Motor neuron (in vitro differentiated cells): ENCODE data around the gene UBE2E2. TPM values are rescaled to one million over a fixed set of nuclear protein-coding genes. Genes with fewer than 3 reads are reported as not detected.
"Not testable (repeated sequence)": the region's sequence is repeated elsewhere in the genome, so short reads cannot be mapped to it uniquely, and the experiment has no call there.

Source experiments
- ATAC-seq, 8 experiments: fragments of 200-7000 bp; cut with Tn5 transposase; replicated peaks in 6 of 8; 2 replicates each; pipeline ENCODE4 v1.8.0; 2021; ENCODE audit warnings: mild to moderate bottlenecking in 8 of 8, moderate library complexity in 8 of 8
- H3K27ac ChIP-seq, 2 donors: fragments of 250-450 bp; sonication (Bioruptor Pico); 2 replicates each; pipeline ENCODE4 v1.9.0; 2021; ENCODE audit warnings: antibody characterized with exemption in 2 of 2, mild to moderate bottlenecking in 2 of 2, moderate library complexity in 1 of 2
- H3K4me1 ChIP-seq, 2 donors: fragments of 250-450 bp; sonication (Bioruptor Pico); replicated peaks in 1 of 2; 2 replicates each; pipeline ENCODE4 v1.6.1; 2021; ENCODE audit warnings: antibody characterized with exemption in 2 of 2, mild to moderate bottlenecking in 2 of 2, moderate library complexity in 1 of 2
- H3K4me3 ChIP-seq, 5 donors: fragments of 250-450 bp; sonication (Bioruptor Pico); 2 replicates each; pipeline ENCODE4 v1.9.0; 2021; ENCODE audit warnings: antibody characterized with exemption in 5 of 5, mild to moderate bottlenecking in 5 of 5, moderate library complexity in 4 of 5
- WGBS, 10 experiments: fragments of 450-650 bp; shearing (Covaris generic); methylation state at CpG; one replicate each; pipeline ENCODE4 v1.0.0; 2022; 5-methylcytosine and 5-hydroxymethylcytosine counted together
- in situ Hi-C, 9 experiments: fragments of 400-800 bp; cut with MboI; loops; one replicate each; pipeline ENCODE4 v1.15.0; 2021; ENCODE audit warnings: low sequenced_read_pairs in 9 of 9, low pct_unique_long_range_greater_than_20kb in 2 of 9; ENCODE audit not compliant: unreplicated experiment in 9 of 9
- total RNA-seq, 8 experiments: library from RNA; unstranded; fragments of 300-600 nt; gene quantifications; 2 replicates each; pipeline versions ENCODE4 v1.2.3 to v1.2.4, GENCODE V29; 2022

The UBE2E2 gene
- total RNA-seq, 8 experiments from 2014 or later = 21.8 to 56.8 (median 46.5) TPM

- ATAC-seq, in situ Hi-C loops, H3K4me1 ChIP-seq, H3K4me3 ChIP-seq, H3K27ac ChIP-seq: not testable (repeated sequence)
- 93 to 100% (median 100%) methylated on average over 1 to 4 of the region's 4 CpGs; no CpG with 5 or more reads in 3 of the 10 experiments for whole genome bisulfite sequencing, 10 experiments
These were observed 133.7 kb downstream of the UBE2E2 start for GRCh38 chr3:23336853-23337252.

GRCh38 chr3:23341147-23341838, 138.2 kb downstream of the UBE2E2 start:
- 0 to 100% (median 60%) methylated on average over 1 of the region's 1 CpG; no CpG with 5 or more reads in 1 of the 10 experiments for WGBS, 10 experiments
- no peaks in the 10 kb centered on the region for H3K4me1 ChIP-seq
- no peak overlapping the region for H3K4me3 ChIP-seq
- ATAC-seq = no peak
- H3K27ac ChIP-seq = no peak overlapping the region
- in situ Hi-C loops = no loop called here

DNA sequence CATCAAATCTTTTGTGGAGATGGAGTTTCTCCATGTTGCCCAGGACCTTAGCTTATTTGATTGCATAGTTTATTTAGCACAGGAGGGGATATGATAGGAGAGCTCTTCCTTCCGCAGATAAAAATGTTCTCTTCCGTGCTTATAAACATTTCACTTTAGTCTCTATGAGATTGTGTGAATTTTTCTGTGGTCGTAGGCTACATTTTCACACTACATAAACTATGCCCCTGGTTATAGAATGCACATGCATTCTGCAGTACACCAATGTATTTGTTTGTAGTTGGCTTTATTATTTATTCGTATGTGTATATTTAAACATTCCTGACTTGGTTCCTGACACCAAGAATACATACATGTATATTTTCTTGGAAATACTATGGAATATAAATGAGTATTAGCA, 139.2 kb downstream of the UBE2E2 start:
- peak in 1 of 8 experiments; percentile 82 for ATAC-seq
- in situ Hi-C loops = no loop called here
- H3K27ac ChIP-seq = no peak overlapping the region
- 25 to 97% (median 88%) methylated on average over 1 to 4 of the region's 4 CpGs; no CpG with 5 or more reads in 3 of the 10 experiments for WGBS, 10 experiments
- H3K4me1 ChIP-seq = no peaks in the 10 kb centered on the region
- H3K4me3 ChIP-seq = no peak overlapping the region

- no peak for ATAC-seq
These were observed 140.4 kb downstream of the UBE2E2 start for GRCh38 chr3:23343509-23343908.

GRCh38 chr3:23344886-23345285, 141.8 kb downstream of the UBE2E2 start:
- Histone ChIP-seq H3K4me1 (no peaks in the 10 kb centered on the region), H3K4me3 (no peak overlapping the region), H3K27ac (no peak overlapping the region)
- WGBS, 10 experiments = 17 to 100% (median 83%) methylated on average over 1 of the region's 1 CpG; no CpG with 5 or more reads in 2 of the 10 experiments
- ATAC-seq = no peak
- in situ Hi-C loops = no loop called here

More at GRCh38 chr3:23343509-23343908, 140.4 kb downstream of the UBE2E2 start:
- Histone ChIP-seq H3K4me3 (no peak overlapping the region), H3K4me1 (no peaks in the 10 kb centered on the region), H3K27ac (no peak overlapping the region)
- in situ Hi-C loops = no loop called here
- WGBS, 10 experiments = 53 to 100% (median 99%) methylated on average over 2 to 5 of the region's 7 CpGs; no CpG with 5 or more reads in 2 of the 10 experiments

DNA sequence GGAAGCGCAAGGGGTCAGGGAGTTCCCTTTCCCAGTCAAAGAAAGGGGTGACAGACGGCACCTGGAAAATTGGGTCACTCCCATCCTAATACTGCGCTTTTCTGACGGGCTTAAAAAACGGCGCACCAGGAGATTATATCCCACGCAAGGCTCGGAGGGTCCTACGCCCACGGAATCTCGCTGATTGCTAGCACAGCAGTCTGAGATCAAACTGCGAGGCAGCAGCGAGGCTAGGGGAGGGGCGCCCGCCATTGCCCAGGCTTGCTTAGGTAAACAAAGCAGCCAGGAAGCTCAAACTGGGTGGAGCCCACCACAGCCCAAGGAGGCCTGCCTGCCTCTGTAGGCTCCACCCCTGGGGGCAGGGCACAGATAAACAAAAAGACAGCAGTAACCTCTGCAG, 146.3 kb downstream of the UBE2E2 start:
- H3K27ac ChIP-seq, in situ Hi-C loops, ATAC-seq, H3K4me3 ChIP-seq, H3K4me1 ChIP-seq: not testable (repeated sequence)
- WGBS, 10 experiments = no CpG with 5 or more reads among the region's 15 CpGs

- WGBS, 10 experiments = 34 to 100% (median 87%) methylated on average over 1 to 3 of the region's 3 CpGs; no CpG with 5 or more reads in 1 of the 10 experiments
These were observed 153.0 kb downstream of the UBE2E2 start for GRCh38 chr3:23356169-23356568.

GRCh38 chr3:23356923-23357322, 153.8 kb downstream of the UBE2E2 start:
- no peak for ATAC-seq
- WGBS, 10 experiments = 79 to 100% (median 95%) methylated on average over 1 to 3 of the region's 3 CpGs
- in situ Hi-C loops = no loop called here
- Histone ChIP-seq H3K4me3 (no peak overlapping the region), H3K4me1 (no peaks in the 10 kb centered on the region), H3K27ac (no peak overlapping the region)

More at GRCh38 chr3:23356169-23356568, 153.0 kb downstream of the UBE2E2 start:
- H3K4me1 ChIP-seq = no peaks in the 10 kb centered on the region
- no peak overlapping the region for H3K4me3 ChIP-seq
- no peak overlapping the region for H3K27ac ChIP-seq
- in situ Hi-C loops = no loop called here
- no peak for ATAC-seq

- in situ Hi-C loops = no loop called here
- Histone ChIP-seq H3K4me1 (no peaks in the 10 kb centered on the region), H3K4me3 (no peak overlapping the region), H3K27ac (no peak overlapping the region)
- ATAC-seq = no peak
These were observed 156.0 kb downstream of the UBE2E2 start for GRCh38 chr3:23359116-23359515.

GRCh38 chr3:23365066-23365465, 161.9 kb downstream of the UBE2E2 start:
- Histone ChIP-seq H3K4me1 (no peaks in the 10 kb centered on the region), H3K27ac (no peak overlapping the region), H3K4me3 (no peak overlapping the region)
- 80 to 100% (median 94%) methylated on average over 1 to 2 of the region's 2 CpGs; no CpG with 5 or more reads in 2 of the 10 experiments for WGBS, 10 experiments
- ATAC-seq = no peak
- in situ Hi-C loops = no loop called here

DNA sequence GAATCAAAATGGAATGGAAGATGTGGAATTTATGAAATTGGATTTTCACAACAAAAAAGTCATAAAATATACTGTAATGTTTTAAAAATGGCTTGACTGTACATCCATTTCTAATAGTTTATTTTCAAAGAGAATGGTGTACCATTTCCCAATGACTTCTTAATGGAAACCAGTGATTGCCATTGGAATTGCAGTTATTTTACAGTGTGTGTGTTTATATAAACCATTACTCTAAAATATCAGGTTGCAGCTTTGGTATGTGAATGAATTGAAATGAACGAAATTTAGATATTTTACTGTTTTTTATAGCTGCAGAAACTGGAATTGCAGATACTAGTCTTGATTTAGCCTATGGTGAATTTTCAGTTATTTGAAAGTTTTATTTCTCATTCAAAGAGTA, 165.6 kb downstream of the UBE2E2 start:
- in situ Hi-C loops = no loop called here
- no peaks in the 10 kb centered on the region for H3K4me1 ChIP-seq
- ATAC-seq = no peak
- H3K27ac ChIP-seq = no peak overlapping the region
- H3K4me3 ChIP-seq = no peak overlapping the region
- WGBS, 10 experiments = 17 to 100% (median 86%) methylated on average over 1 of the region's 1 CpG; no CpG with 5 or more reads in 1 of the 10 experiments

DNA sequence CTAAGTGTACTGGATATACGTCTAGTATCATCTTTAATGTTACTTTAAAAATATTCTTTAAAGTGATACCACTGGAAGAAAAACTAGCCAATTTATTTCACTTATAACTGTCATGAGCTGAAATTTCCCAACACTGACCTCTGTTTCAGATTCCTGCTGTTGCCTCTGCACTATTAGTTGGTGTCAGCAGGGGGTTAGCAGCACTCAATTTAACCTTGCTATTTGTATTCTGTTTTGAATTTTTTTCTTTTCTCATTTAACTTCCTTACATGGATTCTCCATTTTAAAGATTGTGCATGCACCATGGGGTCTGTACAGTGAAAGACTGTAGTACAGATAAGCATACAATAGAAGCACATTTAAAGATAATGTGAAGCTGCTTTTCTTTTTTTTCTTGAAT, 169.2 kb downstream of the UBE2E2 start:
- ATAC-seq = no peak
- 73 to 100% (median 91%) methylated on average over 1 of the region's 1 CpG; no CpG with 5 or more reads in 2 of the 10 experiments for WGBS, 10 experiments
- in situ Hi-C loops = no loop called here

DNA sequence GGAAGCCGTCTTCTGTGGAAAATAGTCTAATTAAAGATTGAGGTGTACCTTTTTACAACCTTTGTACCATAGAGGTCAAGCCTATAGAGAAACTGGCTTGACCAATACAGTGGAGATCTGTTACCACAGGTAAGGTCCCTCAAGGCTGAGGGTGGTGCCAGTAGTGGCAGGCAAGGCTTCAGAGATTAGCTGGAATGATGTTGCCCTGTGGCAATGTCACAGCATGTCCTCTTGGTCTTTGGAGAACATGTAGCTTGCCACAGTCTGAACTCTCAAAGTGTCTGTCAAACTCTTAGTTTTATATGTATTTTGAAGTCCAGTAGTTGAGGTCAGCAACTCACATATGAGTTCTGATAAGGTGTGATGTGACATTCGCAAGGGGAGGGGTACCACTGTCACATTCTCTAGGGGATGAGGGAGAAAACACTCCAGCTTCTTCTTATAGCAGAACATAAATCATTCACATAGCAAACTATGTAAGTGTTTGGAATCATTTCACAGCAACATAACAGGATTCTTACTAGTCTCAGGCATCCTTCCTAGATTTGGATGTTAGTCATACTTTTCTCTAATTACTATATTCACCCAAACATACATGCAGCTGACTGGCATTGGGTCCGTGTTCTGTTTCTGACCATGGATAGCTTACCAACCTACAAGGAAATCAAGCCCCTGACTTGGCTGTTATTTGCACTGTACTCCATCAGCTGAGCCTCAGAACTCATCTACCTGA, 173.6 kb downstream of the UBE2E2 start:
- no peaks in the 10 kb centered on the region for H3K4me1 ChIP-seq
- 60 to 100% (median 95%) methylated on average over 1 to 3 of the region's 3 CpGs; no CpG with 5 or more reads in 2 of the 10 experiments for WGBS, 10 experiments
- no peak overlapping the region for H3K27ac ChIP-seq
- in situ Hi-C loops = no loop called here
- no peak for ATAC-seq
- no peak overlapping the region for H3K4me3 ChIP-seq

More for the DNA sequence above, 169.2 kb downstream of the UBE2E2 start:
- Histone ChIP-seq H3K27ac (no peak overlapping the region), H3K4me3 (no peak overlapping the region), H3K4me1 (no peaks in the 10 kb centered on the region)
